ENCODE results near the gene C11orf68.

C11orf68 gene

GRCh38 chr11:65888163-65888814 is 30.6 kb downstream of the C11orf68 start, which contains the start of gene FIBP:
Gene FIBP, minus strand, starts transcription at chr11:65888471. Its CDS starts 53 bp downstream, at chr11:65888418.
- peak; percentile 95 to 96 for DNase-seq

- DNase-seq: no peak
These were observed 31.1 kb downstream of the C11orf68 start for GRCh38 chr11:65887723-65888162.

GRCh38 chr11:65886826-65887722 is 31.8 kb downstream of the C11orf68 start:
- DNase-seq: no peak

GRCh38 chr11:65885808-65886536 is 32.9 kb downstream of the C11orf68 start:
- no peak for DNase-seq

GRCh38 chr11:65885231-65885630 is 33.6 kb downstream of the C11orf68 start:
- no peak for DNase-seq

GRCh38 chr11:65884716-65885092 is 34.2 kb downstream of the C11orf68 start:
- DNase-seq: peak; percentile 84 to 87

GRCh38 chr11:65883786-65884715 is 34.8 kb downstream of the C11orf68 start:
- DNase-seq: no peak

- DNase-seq: no peak
These were observed 35.7 kb downstream of the C11orf68 start for GRCh38 chr11:65883058-65883761.

- DNase-seq: no peak
These were observed 36.5 kb downstream of the C11orf68 start for GRCh38 chr11:65882120-65883057.

GRCh38 chr11:65880844-65881421 is 37.9 kb downstream of the C11orf68 start:
- DNase-seq: peak in 1 of 2 donors; percentile 35

- no peak for DNase-seq
These were observed 38.8 kb downstream of the C11orf68 start for GRCh38 chr11:65880027-65880426.

- DNase-seq: peak; percentile 52 to 61
These were observed 39.2 kb downstream of the C11orf68 start, which contains the start of gene CTSW for GRCh38 chr11:65879617-65880016. Gene CTSW, plus strand, starts transcription at chr11:65879837. Its CDS starts 18 bp downstream, at chr11:65879855.

GRCh38 chr11:65873318-65874156 is 45.3 kb downstream of the C11orf68 start:
- peak; percentile 95 to 97 for DNase-seq

- no peak for DNase-seq
These were observed 46.1 kb downstream of the C11orf68 start, which contains the start of gene EFEMP2 for GRCh38 chr11:65872586-65873317. Gene EFEMP2, minus strand, starts transcription at chr11:65872800. Its CDS starts 446 bp downstream, at chr11:65872354.

- DNase-seq: no peak
These were observed 46.9 kb downstream of the C11orf68 start for GRCh38 chr11:65871811-65872548.

GRCh38 chr11:65870706-65871681 is 47.9 kb downstream of the C11orf68 start:
- DNase-seq: no peak
